ENCODE measurements around the gene ZNF107. TPM values are rescaled to one million over a fixed set of nuclear protein-coding genes. Genes with fewer than 3 reads are reported as not detected.

The ZNF107 gene
- total and polyA plus RNA-seq, 2 donors (not counting 3 experiments of a cell fraction or from before 2014, with no cell fraction given) = 0.77 to 5.8 TPM

GRCh38 chr7:64685741-64686140 lies 19.8 kb downstream of the ZNF107 start:
- H3K27me3 ChIP-seq (ENCODE audit: control insufficient read depth in 2 of 2, insufficient read depth in 2 of 2, low read length in 2 of 2) = no peaks in the 10 kb centered on the region
- H3K9me1 ChIP-seq (replicated peaks; ENCODE audit: control insufficient read depth, extremely low read depth, insufficient read depth, low read length) = no peaks in the 10 kb centered on the region
- ChIA-PET POLR2A (no interaction called here), CTCF (no interaction called here)
- H3K4me2 ChIP-seq (ENCODE audit: insufficient read depth, low read length) = no peak overlapping the region
- no peak for FAIRE-seq
- no peak overlapping the region for H3K27ac ChIP-seq (ENCODE audit: insufficient read depth, low read depth, low read length)
- TF ChIP-seq POLR2A (IDR thresholded peaks at IDR 0.05; ENCODE audit: low read depth, low read length) = no peak
- no peak for TF ChIP-seq MYC (IDR thresholded peaks at IDR 0.05; ENCODE audit: low read depth, low read length)
- no peak for TF ChIP-seq EZH2 (IDR thresholded peaks at IDR 0.05; ENCODE audit: borderline replicate concordance, low read depth, low read length, severe bottlenecking)
- TF ChIP-seq MAX (IDR thresholded peaks at IDR 0.05; ENCODE audit: insufficient read depth, insufficient read length) = no peak
- no peak for TF ChIP-seq GATA2 (IDR thresholded peaks at IDR 0.05; ENCODE audit: insufficient read depth, insufficient read length, low read depth, low read length)
- no peak for TF ChIP-seq JUN (IDR thresholded peaks at IDR 0.05; ENCODE audit: borderline replicate concordance, insufficient read depth, insufficient read length, low read depth)
- no peak for TF ChIP-seq POLR2AphosphoS5 (IDR thresholded peaks at IDR 0.05; ENCODE audit: insufficient read depth, low read depth, low read length)
- no peaks in the 10 kb centered on the region for H4K20me1 ChIP-seq (replicated peaks; ENCODE audit: control insufficient read depth, extremely low read depth, insufficient read depth, low read length)
- DNase-seq (ENCODE audit: low read depth, low spot score) = no peak
- BruUV-seq (replicated peaks) = no TSS peak
- no peak overlapping the region for H3K4me3 ChIP-seq (replicated peaks in 1 of 3; ENCODE audit: insufficient read depth in 1 of 3, low read depth in 1 of 3, low read length in 3 of 3)
- intact Hi-C loops (cut with micrococcal nuclease) (no loop called here), dilution Hi-C loops (cut with MboI; ENCODE audit: extremely low pct_ligation_motif_present, low sequenced_read_pairs) (no loop called here)
- H3K9ac ChIP-seq (replicated peaks; ENCODE audit: extremely low read depth, insufficient read depth, low read length) = no peak overlapping the region
- H3K36me3 ChIP-seq (ENCODE audit: control insufficient read depth in 2 of 2, extremely low read depth in 1 of 2, insufficient read depth in 2 of 2, low read length in 2 of 2) = peaks cover 4 to 27% of the 10 kb centered on the region in 2 experiments
- H3K79me2 ChIP-seq (ENCODE audit: control insufficient read depth, insufficient read depth, low read length) = peaks cover 5% of the 10 kb centered on the region
- no peaks in the 10 kb centered on the region for H3K4me1 ChIP-seq (ENCODE audit: control insufficient read depth, extremely low read depth, insufficient read depth, low read length)
- H3K9me3 ChIP-seq (replicated peaks; ENCODE audit: control insufficient read depth, insufficient read depth, low read length) = no peaks in the 10 kb centered on the region
- H2AFZ ChIP-seq (ENCODE audit: low read depth, low read length) = no peak overlapping the region

GRCh38 chr7:64686493-64687184 lies 20.7 kb downstream of the ZNF107 start:
- no peak for DNase-seq (ENCODE audit: low read depth, low spot score)
- H3K4me3 ChIP-seq (replicated peaks in 1 of 3; ENCODE audit: insufficient read depth in 1 of 3, low read depth in 1 of 3, low read length in 3 of 3) = no peak overlapping the region
- no peaks in the 10 kb centered on the region for H3K4me1 ChIP-seq (ENCODE audit: control insufficient read depth, extremely low read depth, insufficient read depth, low read length)
- no peaks in the 10 kb centered on the region for H3K9me3 ChIP-seq (replicated peaks; ENCODE audit: control insufficient read depth, insufficient read depth, low read length)
- FAIRE-seq = no peak
- TF ChIP-seq MYC (IDR thresholded peaks at IDR 0.05; ENCODE audit: low read depth, low read length) (no peak), FOS (IDR thresholded peaks at IDR 0.05; ENCODE audit: borderline replicate concordance, insufficient read depth, low read length) (no peak), JUN (IDR thresholded peaks at IDR 0.05; ENCODE audit: borderline replicate concordance, insufficient read depth, insufficient read length, low read depth) (no peak), MAX (IDR thresholded peaks at IDR 0.05; ENCODE audit: insufficient read depth, insufficient read length) (no peak), CTCF (IDR thresholded peaks at IDR 0.05; ENCODE audit: extremely low read depth in 1 of 2, insufficient read depth in 1 of 2, low read depth in 1 of 2, low read length in 2 of 2) (no peak), POLR2AphosphoS5 (IDR thresholded peaks at IDR 0.05; ENCODE audit: insufficient read depth, low read depth, low read length) (no peak), GATA2 (IDR thresholded peaks at IDR 0.05; ENCODE audit: insufficient read depth, insufficient read length, low read depth, low read length) (no peak), EZH2 (IDR thresholded peaks at IDR 0.05; ENCODE audit: borderline replicate concordance, low read depth, low read length, severe bottlenecking) (no peak), POLR2A (IDR thresholded peaks at IDR 0.05; ENCODE audit: low read depth, low read length) (no peak)
- H3K9me1 ChIP-seq (replicated peaks; ENCODE audit: control insufficient read depth, extremely low read depth, insufficient read depth, low read length) = no peaks in the 10 kb centered on the region
- H4K20me1 ChIP-seq (replicated peaks; ENCODE audit: control insufficient read depth, extremely low read depth, insufficient read depth, low read length) = no peaks in the 10 kb centered on the region
- BruUV-seq (replicated peaks) = no TSS peak
- ChIA-PET POLR2A (no interaction called here), CTCF (no interaction called here)
- H3K36me3 ChIP-seq (ENCODE audit: control insufficient read depth in 2 of 2, extremely low read depth in 1 of 2, insufficient read depth in 2 of 2, low read length in 2 of 2) = peaks cover 7 to 19% of the 10 kb centered on the region in 2 experiments
- H3K27ac ChIP-seq (ENCODE audit: insufficient read depth, low read depth, low read length) = no peak overlapping the region
- no peak overlapping the region for H3K9ac ChIP-seq (replicated peaks; ENCODE audit: extremely low read depth, insufficient read depth, low read length)
- peaks cover 5% of the 10 kb centered on the region for H3K79me2 ChIP-seq (ENCODE audit: control insufficient read depth, insufficient read depth, low read length)
- no peak overlapping the region for H3K4me2 ChIP-seq (ENCODE audit: insufficient read depth, low read length)
- dilution Hi-C loops (cut with MboI; ENCODE audit: extremely low pct_ligation_motif_present, low sequenced_read_pairs) (no loop called here), intact Hi-C loops (cut with micrococcal nuclease) (no loop called here)
- no peak overlapping the region for H2AFZ ChIP-seq (ENCODE audit: low read depth, low read length)
- H3K27me3 ChIP-seq (ENCODE audit: control insufficient read depth in 2 of 2, insufficient read depth in 2 of 2, low read length in 2 of 2) = no peaks in the 10 kb centered on the region
